ENCODE measurements around the gene GLDN.

GLDN gene

GRCh38 chr15:51331141-51331540, 10.3 kb upstream of the GLDN start:
- Histone ChIP-seq H3K4me1 (ENCODE audit: low read length) (peaks cover 15% of the 10 kb centered on the region), H3K27ac (ENCODE audit: low read length) (no peak overlapping the region), H3K27me3 (replicated peaks; ENCODE audit: insufficient read depth, low read length) (peaks cover 16% of the 10 kb centered on the region; the same call in 1 of the 2 replicates), H4K20me1 (ENCODE audit: insufficient read depth, low read length) (no peaks in the 10 kb centered on the region), H3K4me3 (ENCODE audit: low read length) (no peak overlapping the region), H2AFZ (ENCODE audit: low read length) (no peak overlapping the region), H3K36me3 (replicated peaks; ENCODE audit: insufficient read depth, low read length) (no peaks in the 10 kb centered on the region), H3K4me2 (ENCODE audit: low read depth, low read length) (no peak overlapping the region), H3K9me2 (replicated peaks; ENCODE audit: insufficient read depth, low read length) (no peaks in the 10 kb centered on the region), H3K79me2 (ENCODE audit: low read length) (no peaks in the 10 kb centered on the region), H3F3A (ENCODE audit: insufficient read depth, low read length) (no peaks in the 10 kb centered on the region; the same call in 1 of the 2 replicates), H3K9ac (ENCODE audit: low read length) (no peak overlapping the region), H3K9me3 (replicated peaks; ENCODE audit: insufficient read depth, low read length) (no peaks in the 10 kb centered on the region)
- no peak for DNase-seq
- TF ChIP-seq EZH2 (optimal IDR thresholded peaks at IDR 0.05; ENCODE audit: low read depth, low read length) (no peak), CTCF (IDR thresholded peaks at IDR 0.05; ENCODE audit: low read length) (no peak), EZH2phosphoT487 (IDR thresholded peaks at IDR 0.05; ENCODE audit: low read length) (no peak)

GRCh38 chr15:51332206-51333147, 9.0 kb upstream of the GLDN start:
- no peak overlapping the region for H3K4me3 ChIP-seq (ENCODE audit: low read length)
- H3K27ac ChIP-seq (ENCODE audit: low read length), result no peak overlapping the region
- no peaks in the 10 kb centered on the region for H4K20me1 ChIP-seq (ENCODE audit: insufficient read depth, low read length)
- H3F3A ChIP-seq (ENCODE audit: insufficient read depth, low read length), result no peaks in the 10 kb centered on the region; the same call in 1 of the 2 replicates
- no peaks in the 10 kb centered on the region for H3K36me3 ChIP-seq (replicated peaks; ENCODE audit: insufficient read depth, low read length)
- no peak for DNase-seq
- H3K79me2 ChIP-seq (ENCODE audit: low read length), result no peaks in the 10 kb centered on the region
- H2AFZ ChIP-seq (ENCODE audit: low read length), result no peak overlapping the region
- H3K4me1 ChIP-seq (ENCODE audit: low read length), result peaks cover 15% of the 10 kb centered on the region
- H3K9me2 ChIP-seq (replicated peaks; ENCODE audit: insufficient read depth, low read length), result no peaks in the 10 kb centered on the region
- no peak for TF ChIP-seq EZH2 (optimal IDR thresholded peaks at IDR 0.05; ENCODE audit: low read depth, low read length)
- TF ChIP-seq EZH2phosphoT487 (IDR thresholded peaks at IDR 0.05; ENCODE audit: low read length), result no peak
- no peak for TF ChIP-seq CTCF (IDR thresholded peaks at IDR 0.05; ENCODE audit: low read length)
- H3K27me3 ChIP-seq (replicated peaks; ENCODE audit: insufficient read depth, low read length), result peaks cover 16% of the 10 kb centered on the region; the same call in 1 of the 2 replicates
- H3K9ac ChIP-seq (ENCODE audit: low read length), result no peak overlapping the region
- no peak overlapping the region for H3K4me2 ChIP-seq (ENCODE audit: low read depth, low read length)
- no peaks in the 10 kb centered on the region for H3K9me3 ChIP-seq (replicated peaks; ENCODE audit: insufficient read depth, low read length)

- H3K79me2 ChIP-seq (ENCODE audit: low read length), result no peaks in the 10 kb centered on the region
- H3K9ac ChIP-seq (ENCODE audit: low read length), result no peak overlapping the region
- TF ChIP-seq CTCF (IDR thresholded peaks at IDR 0.05; ENCODE audit: low read length) (no peak), EZH2phosphoT487 (IDR thresholded peaks at IDR 0.05; ENCODE audit: low read length) (no peak), EZH2 (optimal IDR thresholded peaks at IDR 0.05; ENCODE audit: low read depth, low read length) (no peak)
- no peak overlapping the region for H2AFZ ChIP-seq (ENCODE audit: low read length)
- no peaks in the 10 kb centered on the region for H3K36me3 ChIP-seq (replicated peaks; ENCODE audit: insufficient read depth, low read length)
- H3K4me3 ChIP-seq (ENCODE audit: low read length), result no peak overlapping the region
- H3K27me3 ChIP-seq (replicated peaks; ENCODE audit: insufficient read depth, low read length), result peaks cover 16% of the 10 kb centered on the region; the same call in 1 of the 2 replicates
- H3K4me2 ChIP-seq (ENCODE audit: low read depth, low read length), result no peak overlapping the region
- H3F3A ChIP-seq (ENCODE audit: insufficient read depth, low read length), result no peaks in the 10 kb centered on the region; the same call in 1 of the 2 replicates
- no peaks in the 10 kb centered on the region for H4K20me1 ChIP-seq (ENCODE audit: insufficient read depth, low read length)
- no peaks in the 10 kb centered on the region for H3K9me2 ChIP-seq (replicated peaks; ENCODE audit: insufficient read depth, low read length)
- H3K4me1 ChIP-seq (ENCODE audit: low read length), result peaks cover 15% of the 10 kb centered on the region
- DNase-seq, result no peak
- no peak overlapping the region for H3K27ac ChIP-seq (ENCODE audit: low read length)
- H3K9me3 ChIP-seq (replicated peaks; ENCODE audit: insufficient read depth, low read length), result no peaks in the 10 kb centered on the region
These were observed 7.9 kb upstream of the GLDN start for GRCh38 chr15:51333571-51333970.
